ENCODE results near the gene IGFLR1. TPM values are rescaled to one million over a fixed set of nuclear protein-coding genes. Genes with fewer than 3 reads are reported as not detected.

The IGFLR1 gene
- total and polyA plus RNA-seq, 9 of the 15 experiments (the other 6 are each of a cell fraction or from before 2014, with no cell fraction given) = 1.0 to 14.3 (median 4.6) TPM

- TF ChIP-seq, protein P1, sequence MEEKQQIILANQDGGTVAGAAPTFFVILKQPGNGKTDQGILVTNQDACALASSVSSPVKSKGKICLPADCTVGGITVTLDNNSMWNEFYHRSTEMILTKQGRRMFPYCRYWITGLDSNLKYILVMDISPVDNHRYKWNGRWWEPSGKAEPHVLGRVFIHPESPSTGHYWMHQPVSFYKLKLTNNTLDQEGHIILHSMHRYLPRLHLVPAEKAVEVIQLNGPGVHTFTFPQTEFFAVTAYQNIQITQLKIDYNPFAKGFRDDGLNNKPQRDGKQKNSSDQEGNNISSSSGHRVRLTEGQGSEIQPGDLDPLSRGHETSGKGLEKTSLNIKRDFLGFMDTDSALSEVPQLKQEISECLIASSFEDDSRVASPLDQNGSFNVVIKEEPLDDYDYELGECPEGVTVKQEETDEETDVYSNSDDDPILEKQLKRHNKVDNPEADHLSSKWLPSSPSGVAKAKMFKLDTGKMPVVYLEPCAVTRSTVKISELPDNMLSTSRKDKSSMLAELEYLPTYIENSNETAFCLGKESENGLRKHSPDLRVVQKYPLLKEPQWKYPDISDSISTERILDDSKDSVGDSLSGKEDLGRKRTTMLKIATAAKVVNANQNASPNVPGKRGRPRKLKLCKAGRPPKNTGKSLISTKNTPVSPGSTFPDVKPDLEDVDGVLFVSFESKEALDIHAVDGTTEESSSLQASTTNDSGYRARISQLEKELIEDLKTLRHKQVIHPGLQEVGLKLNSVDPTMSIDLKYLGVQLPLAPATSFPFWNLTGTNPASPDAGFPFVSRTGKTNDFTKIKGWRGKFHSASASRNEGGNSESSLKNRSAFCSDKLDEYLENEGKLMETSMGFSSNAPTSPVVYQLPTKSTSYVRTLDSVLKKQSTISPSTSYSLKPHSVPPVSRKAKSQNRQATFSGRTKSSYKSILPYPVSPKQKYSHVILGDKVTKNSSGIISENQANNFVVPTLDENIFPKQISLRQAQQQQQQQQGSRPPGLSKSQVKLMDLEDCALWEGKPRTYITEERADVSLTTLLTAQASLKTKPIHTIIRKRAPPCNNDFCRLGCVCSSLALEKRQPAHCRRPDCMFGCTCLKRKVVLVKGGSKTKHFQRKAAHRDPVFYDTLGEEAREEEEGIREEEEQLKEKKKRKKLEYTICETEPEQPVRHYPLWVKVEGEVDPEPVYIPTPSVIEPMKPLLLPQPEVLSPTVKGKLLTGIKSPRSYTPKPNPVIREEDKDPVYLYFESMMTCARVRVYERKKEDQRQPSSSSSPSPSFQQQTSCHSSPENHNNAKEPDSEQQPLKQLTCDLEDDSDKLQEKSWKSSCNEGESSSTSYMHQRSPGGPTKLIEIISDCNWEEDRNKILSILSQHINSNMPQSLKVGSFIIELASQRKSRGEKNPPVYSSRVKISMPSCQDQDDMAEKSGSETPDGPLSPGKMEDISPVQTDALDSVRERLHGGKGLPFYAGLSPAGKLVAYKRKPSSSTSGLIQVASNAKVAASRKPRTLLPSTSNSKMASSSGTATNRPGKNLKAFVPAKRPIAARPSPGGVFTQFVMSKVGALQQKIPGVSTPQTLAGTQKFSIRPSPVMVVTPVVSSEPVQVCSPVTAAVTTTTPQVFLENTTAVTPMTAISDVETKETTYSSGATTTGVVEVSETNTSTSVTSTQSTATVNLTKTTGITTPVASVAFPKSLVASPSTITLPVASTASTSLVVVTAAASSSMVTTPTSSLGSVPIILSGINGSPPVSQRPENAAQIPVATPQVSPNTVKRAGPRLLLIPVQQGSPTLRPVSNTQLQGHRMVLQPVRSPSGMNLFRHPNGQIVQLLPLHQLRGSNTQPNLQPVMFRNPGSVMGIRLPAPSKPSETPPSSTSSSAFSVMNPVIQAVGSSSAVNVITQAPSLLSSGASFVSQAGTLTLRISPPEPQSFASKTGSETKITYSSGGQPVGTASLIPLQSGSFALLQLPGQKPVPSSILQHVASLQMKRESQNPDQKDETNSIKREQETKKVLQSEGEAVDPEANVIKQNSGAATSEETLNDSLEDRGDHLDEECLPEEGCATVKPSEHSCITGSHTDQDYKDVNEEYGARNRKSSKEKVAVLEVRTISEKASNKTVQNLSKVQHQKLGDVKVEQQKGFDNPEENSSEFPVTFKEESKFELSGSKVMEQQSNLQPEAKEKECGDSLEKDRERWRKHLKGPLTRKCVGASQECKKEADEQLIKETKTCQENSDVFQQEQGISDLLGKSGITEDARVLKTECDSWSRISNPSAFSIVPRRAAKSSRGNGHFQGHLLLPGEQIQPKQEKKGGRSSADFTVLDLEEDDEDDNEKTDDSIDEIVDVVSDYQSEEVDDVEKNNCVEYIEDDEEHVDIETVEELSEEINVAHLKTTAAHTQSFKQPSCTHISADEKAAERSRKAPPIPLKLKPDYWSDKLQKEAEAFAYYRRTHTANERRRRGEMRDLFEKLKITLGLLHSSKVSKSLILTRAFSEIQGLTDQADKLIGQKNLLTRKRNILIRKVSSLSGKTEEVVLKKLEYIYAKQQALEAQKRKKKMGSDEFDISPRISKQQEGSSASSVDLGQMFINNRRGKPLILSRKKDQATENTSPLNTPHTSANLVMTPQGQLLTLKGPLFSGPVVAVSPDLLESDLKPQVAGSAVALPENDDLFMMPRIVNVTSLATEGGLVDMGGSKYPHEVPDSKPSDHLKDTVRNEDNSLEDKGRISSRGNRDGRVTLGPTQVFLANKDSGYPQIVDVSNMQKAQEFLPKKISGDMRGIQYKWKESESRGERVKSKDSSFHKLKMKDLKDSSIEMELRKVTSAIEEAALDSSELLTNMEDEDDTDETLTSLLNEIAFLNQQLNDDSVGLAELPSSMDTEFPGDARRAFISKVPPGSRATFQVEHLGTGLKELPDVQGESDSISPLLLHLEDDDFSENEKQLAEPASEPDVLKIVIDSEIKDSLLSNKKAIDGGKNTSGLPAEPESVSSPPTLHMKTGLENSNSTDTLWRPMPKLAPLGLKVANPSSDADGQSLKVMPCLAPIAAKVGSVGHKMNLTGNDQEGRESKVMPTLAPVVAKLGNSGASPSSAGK (IDR thresholded peaks at IDR 0.05) = no peak
- TF ChIP-seq ZNF699 (CRISPR knock-in tag; IDR thresholded peaks at IDR 0.05; ENCODE audit: insufficient replicate concordance) = no peak
- no peak for TF ChIP-seq ZNF133 (CRISPR knock-in tag; IDR thresholded peaks at IDR 0.05)
Measured at GRCh38 chr19:35782589-35782988, 40.3 kb upstream of the IGFLR1 start (continued).
